GM18870 (cell line): ENCODE data around the gene ARHGEF38.
"Not testable (repeated sequence)": the region's sequence is repeated elsewhere in the genome, so short reads cannot be mapped to it uniquely, and the experiment has no call there.

ENCODE experiments used
- ATAC-seq: cut with Tn5 transposase; IDR thresholded peaks from one replicate; pipeline ENCODE4 v1.9.1; 2021; ENCODE audit warnings: moderate library complexity; ENCODE audit not compliant: unreplicated experiment

ARHGEF38 gene

DNA sequence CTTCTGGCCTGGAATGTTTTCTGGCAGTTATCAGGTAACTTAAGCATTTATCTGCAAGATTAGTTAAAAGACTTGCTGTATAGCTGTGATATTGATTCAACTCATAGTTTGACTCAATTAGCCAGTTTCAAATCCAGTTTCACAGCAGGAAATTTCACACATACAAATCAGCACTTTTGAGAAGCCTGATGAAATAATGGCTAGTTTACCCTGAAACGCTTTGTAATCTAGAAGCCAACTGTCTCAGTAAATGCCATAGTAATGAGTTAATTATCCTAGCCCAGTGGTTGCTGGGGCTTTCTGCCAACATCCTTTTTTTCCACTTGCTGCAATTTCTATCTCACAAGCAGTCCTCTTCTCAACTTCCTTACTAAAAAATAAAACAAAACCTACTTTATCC, 53.1 kb downstream of the ARHGEF38 start:
- ATAC-seq = no peak

DNA sequence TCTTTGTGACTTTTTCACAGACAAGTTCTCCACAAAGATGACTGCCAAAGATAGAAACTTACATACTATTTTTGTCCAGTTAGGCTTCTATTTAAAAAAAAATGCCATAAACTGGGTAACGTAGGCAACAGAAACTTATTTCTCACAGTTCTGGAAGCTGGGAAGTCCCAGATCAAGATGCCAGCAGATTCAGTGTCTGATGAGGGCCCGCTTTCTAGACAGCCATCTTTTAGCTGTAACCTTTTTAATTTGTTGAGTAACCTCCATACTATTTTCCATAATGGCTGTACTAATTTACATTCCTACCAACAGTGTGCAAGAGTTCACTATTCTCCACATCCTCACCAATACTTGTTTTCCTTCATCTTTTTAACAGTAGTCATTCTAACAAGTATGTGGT, 55.5 kb downstream of the ARHGEF38 start:
- ATAC-seq = no peak

DNA sequence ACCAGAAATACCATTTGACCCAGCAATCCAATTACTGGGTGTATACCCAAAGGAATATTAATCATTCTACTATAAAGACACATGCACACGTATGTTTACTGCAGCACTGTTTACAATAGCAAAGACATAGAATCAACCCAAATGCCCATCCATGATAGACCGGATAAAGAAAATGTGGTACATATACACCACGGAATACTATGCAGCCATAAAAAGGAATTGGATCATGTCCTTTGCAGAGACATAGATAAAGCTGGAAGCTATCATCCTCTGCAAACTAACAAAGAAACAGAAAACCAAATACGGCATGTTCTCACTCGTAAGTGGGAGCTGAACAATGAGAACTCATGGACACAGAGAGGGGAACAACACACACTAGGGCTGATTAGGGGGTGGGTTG, 57.4 kb downstream of the ARHGEF38 start:
- not testable (repeated sequence) for ATAC-seq

DNA sequence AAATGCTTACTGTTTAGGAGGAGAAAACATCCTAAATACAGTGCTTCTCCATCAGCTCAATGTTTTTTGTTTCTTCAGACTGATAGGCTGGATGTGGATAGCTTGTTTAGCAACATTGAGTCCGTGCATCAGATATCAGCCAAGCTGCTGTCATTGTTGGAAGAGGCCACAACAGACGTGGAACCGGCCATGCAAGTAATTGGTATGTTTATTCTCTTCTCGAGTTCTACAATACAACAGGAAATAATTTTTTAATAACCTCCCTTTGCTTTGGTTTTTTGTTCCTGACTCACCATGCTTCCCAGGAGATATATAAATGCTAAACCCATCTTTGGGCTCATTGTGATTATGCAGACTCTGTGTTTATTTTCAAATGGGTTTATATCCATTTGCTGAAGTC, 60.9 kb downstream of the ARHGEF38 start:
- ATAC-seq = no peak

DNA sequence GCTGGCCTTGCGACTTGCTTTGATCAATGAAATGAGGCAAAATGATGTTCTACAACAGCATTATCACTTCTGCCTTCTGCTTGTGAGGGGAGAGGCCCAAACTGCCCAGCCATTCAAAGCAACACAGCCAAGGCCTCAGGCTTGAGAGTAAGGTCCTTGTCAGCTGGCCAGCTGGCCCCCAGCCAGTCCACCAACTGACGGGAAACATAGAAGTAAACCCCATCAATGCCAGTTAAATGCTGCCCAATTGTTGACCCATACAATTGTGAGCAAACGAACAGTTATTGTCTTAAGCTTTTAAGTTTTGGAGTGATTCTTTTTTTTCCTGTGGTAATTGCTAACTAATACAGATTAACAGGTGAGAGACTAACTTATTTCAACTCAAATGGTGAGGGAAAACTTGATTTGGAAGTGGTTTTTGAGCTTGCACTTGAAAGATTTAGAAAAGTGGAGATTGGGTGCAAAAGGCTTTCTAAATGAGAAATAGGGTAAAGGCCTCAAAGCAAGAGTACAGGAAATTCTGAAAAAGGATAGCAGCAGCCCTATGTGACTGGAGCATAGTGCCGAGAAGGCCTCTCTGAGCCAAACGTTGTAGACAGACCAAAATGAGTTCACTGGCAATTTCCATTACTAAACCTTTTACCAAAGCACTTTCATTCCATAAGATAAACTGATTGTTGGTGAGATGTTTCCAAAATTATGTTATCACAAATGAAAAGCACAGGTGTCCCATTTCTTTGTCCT, 66.9 kb downstream of the ARHGEF38 start:
- no peak for ATAC-seq

DNA sequence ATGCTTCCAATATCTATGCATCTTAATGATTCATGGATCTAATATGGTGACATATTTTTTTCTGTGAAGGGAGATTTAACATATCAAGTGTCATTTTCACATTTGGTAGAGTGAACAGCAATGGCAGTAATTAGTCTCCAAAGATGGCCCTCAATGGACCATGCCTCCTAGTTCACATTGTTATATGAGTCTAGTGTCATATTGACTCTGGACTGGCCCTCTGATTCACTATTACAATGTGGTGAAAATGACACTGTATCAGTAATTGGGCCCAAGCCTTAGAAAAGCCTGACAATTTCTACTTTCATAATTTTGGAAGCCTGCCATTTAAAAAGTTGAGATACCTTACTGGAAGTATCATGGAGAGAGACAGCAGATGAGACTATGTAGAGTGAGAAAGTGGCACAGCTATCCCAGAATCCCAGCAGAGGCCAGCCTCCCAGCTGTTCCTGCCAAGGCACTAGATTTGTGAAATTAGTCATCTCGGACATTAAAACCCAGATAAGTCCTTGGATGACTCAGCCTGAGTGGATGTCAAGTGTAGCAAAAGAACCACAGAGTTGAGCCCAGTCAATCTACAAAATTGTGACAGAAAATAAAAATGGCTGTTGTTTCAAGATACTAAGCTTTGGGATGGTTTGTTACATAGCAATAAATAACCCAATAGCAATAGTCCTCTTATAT, 68.4 kb downstream of the ARHGEF38 start:
- ATAC-seq = peak; percentile 46

DNA sequence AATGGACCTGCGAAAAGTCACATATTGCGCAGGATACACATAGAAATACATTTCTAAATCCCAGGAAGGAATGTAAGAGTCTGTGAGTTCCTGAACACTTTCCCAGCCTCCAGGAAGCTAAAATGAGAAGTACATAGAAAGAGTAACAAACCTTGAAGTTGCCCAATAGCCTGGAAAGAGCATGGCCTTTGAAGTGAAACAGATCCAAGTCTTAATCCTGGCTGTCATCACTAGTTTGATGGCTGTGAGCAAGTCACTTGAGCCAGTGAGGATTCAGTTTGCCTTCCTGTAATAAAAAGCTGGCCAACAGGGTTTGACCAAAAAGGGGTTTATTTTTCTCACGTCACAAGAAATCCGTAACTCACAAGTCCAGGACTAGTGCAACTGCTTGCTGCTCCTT, 69.8 kb downstream of the ARHGEF38 start:
- no peak for ATAC-seq

DNA sequence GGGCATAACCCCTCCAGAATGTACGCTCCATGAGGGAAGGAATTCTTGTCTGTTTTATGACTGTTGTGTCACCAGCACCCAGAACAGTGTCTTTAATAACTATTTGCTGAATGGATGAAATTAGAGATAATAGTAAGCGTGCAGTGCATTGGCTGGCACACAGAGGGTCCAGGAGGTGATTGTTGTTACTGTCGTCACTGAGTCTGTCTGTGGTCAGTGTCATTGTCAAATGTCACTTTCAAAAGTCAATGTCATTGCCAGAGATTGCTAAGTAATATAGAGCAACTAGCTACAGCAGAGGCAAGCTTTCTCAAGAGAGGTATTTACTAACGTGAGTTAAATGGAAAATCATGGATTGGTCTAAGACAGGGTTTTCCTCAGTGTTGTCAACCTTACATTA, 70.7 kb downstream of the ARHGEF38 start:
- ATAC-seq = no peak

DNA sequence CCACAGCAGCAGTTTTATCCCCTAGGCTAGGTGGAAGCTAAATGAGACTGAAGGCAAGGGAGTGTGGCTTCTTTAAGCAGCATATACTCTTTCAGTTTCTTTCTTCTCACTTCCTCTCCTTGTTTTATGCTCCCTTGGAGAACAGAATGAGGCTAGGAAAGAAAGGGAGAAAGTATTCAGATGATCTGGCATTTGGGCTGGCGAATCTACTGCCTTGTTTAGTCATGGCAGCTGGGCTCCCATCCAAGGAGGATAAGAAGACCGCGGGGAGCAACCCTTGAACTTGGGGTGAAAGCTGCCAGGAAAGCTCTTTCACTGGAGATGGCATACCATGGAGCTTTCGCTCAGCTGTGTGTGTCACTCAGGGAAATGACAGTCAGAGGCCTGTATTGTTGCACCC, 72.1 kb downstream of the ARHGEF38 start:
- ATAC-seq = peak; percentile 55

DNA sequence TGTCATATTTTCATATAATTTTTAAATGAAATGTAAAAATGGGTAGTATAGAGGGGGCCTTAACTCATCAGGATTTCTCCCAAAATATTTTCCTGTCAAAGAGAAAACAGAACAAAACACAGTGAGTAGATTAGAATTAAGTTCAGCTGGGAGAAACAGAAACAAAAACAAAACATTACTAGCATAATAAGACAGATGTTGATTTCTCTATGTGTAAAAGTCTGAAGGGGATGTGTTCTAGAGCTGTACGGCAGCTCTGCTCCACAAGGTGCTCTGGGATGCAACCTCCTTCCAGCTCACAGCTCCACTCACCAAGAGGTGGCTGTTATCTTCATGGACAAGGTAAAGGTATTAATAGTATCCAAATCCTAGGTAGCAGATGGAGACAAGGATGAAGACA, 72.8 kb downstream of the ARHGEF38 start:
- no peak for ATAC-seq

DNA sequence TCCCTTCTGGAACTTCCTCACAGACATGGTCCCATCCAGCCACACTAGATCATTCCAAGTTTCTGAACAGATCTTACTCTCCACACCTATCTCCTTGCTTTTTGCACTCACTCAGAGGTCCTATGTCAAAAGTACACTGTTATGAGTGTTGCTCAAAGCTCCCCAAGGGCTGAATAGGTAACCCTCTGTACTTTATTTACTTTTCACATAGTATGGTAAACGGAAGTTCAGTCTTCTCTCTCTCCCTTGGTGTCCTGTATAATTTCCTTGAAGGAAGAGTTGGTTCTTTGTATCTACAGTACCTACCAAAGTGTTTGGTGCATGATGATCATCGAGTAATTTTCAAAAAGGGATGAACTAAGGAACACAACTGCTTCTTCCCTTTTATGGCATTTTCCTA, 74.4 kb downstream of the ARHGEF38 start:
- no peak for ATAC-seq

DNA sequence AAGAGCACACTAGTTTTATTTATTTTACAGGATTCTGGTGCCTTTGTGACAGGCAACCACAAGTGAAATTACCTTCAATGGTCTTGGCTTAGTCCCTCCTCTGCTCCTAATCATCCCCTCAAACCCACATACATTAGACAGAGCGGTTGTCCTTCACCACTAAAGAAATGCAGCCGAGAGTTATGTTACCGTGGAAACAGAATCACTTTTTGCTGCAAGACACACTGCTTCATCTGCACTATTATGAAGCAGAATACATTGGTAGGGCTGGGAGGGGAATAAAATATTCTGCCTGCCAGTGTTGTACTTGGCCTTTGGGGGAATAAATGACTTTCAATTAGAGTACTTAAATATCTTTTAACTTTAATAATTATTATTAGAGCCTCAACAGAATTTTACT, 75.2 kb downstream of the ARHGEF38 start:
- no peak for ATAC-seq

DNA sequence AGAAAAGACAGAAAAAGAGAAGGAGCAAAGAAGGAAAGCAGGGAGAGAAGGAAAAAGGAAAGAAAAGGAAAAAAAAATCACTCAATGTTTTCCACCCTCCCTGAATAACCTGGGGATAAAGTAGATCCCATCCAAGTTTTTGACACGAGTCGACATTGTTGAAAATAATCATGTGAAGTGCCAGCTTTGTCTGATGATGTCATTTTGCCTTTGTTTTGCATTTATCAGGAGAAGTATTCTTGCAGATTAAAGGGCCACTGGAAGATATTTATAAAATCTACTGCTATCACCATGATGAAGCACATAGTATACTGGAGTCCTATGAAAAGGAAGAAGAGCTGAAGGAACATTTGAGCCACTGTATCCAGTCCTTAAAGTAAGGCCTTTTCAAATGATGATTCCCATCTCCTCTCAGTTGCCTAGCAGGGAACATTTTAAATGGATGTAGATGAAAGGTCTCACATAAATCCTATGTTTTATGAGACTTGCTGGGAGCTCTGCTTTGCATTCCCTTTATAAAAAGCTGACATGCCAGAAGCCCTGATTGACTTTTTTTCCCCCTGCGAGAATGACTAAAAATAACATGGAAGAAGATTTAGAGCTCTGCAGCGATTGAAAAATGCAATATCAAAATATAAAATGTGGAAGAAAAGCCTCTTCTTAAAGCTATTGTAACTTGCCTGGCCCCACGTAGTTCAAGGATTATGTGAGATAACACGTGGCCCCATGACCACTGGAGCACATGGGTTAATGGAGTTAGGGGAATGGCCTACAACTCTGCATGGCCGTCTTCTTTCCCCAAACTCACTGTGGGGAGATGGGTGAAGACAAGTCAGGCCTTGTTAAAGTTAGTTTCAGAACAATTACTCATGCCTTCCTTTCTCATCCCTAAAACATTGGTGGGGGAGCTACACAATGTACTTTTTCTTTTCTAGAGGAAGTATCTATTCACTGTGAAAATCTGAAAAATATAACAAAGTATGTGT, 78.5 kb downstream of the ARHGEF38 start:
- ATAC-seq = no peak

DNA sequence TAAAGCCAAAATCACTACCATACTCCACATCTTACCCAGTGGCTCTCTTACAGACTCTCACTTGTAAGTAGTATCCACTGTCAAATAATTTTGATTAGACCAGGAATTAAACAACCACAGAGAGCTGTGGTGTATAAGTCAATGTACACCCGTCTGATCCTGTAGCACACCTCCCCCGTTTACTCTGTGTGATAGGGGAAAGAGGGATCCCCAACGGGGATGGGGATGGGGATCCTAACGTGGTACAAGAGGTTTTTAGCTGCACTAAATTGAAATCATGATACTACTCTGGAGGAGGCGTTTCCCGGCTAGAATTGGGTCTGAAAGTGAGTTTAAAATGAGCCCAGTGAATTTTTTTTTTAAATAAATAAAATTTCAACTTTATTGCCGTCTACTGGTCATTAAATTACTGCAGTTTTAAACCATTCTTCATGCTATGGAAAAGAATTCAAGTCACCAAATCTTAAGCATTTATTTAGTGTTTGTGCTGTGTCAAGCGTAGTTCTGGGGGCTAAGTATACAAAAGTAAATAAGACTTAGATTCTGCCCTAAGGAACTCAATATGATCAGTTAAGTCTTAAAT, 79.5 kb downstream of the ARHGEF38 start:
- ATAC-seq = no peak

DNA sequence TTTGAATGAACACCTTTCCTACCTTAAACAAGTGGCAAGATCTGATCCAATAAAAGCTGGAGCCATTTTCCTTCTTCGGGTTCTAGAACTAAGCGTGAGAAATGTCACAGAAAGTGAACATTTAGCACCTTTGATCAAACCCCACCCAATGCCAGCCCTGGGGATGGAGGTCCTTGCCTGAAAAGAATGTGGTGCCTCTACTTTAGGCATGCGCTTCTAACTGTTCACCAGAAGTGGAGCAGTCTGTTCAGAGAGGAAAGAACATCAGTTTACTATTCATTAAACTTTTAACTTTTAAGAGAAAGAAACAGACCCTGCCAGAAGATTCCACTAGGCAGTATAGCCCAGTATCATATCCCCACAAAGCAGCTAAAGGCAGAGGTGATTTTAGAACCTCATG, 80.2 kb downstream of the ARHGEF38 start:
- ATAC-seq = peak; percentile 30

DNA sequence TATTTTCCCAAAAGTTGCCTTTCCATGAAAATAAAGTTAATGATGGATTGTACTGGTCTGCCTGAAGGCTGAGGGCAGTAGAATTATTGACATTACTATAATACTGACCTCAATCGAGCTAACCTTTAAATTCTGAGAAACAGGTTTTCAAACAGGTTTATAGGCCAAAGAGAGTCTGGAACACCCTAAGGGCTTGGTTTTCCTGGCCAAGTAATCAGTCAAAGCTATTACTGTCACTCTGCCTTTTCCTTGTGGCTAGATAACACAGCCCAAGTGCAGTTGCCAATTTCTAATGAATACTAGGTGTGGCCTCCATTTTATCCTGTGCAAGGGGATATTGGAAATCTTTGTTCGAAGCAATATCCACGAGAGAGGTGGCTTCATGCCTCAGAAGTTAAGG, 80.8 kb downstream of the ARHGEF38 start:
- ATAC-seq = no peak

DNA sequence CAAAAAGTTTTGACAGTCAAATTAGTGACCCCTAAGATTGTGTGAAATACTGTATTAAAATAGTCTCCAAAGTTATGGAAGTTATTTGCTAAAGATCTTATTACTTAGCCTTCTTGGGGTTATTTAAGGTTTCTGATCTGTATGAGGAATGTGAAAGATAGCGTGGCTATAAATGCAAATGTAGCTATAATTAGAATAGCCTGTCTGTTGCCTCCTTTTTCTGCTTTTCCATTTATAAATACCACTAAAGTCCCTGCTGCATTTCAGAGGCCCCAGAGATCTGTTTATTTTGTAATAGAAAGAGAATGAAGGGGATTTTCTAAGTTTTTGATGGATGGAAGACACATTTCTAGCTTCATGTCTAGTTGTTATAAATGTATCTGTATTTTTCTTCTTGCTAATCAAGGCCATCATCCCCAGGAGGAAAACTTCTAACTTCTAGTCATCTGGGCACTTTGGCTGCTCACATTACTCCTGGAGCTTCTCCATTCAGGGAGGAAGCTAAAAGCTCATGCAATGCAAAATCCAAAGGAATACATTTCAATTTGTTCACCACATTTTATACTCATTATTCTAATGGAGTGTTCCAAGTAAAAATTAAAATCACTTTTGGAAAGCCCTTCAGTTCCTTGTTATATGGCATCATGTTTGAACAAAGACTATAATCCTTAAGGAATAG, 82.1 kb downstream of the ARHGEF38 start:
- no peak for ATAC-seq

DNA sequence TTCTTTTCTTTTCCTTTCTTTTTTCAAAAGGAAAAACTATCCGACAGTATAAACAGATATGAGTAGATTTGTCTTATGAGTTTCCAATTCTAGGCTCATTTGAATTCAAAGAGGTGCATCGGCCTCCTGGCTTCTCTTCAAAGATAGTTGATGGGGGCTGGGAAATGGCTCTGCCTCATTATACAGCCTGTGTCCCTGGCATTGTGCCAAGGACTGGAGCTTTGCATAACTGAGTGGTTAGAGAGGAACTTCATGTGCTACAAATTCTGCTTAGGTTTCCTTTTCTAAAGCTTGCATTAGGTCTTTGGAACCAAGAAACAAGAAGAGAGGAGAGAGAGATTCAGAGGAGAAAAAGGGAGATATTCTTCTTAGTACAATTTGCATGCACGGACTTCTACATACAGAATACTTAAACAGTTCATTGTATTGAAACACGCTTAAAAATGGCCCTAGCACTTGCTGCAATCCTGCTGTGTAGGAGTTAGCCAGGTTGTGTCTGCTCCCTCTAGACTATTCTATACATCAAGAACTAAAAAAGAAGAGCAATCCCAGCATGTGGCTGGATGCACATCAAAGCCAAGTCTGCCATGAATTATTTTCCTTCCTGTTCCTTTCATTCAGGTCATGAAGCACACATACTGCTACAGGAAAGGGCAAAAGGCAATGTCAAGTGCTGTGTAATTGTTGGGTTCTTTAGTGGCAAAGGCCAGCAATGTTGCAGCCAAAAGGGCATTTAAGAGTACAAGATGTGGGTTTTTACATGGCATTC, 85.2 kb downstream of the ARHGEF38 start:
- peak; percentile 89 for ATAC-seq

DNA sequence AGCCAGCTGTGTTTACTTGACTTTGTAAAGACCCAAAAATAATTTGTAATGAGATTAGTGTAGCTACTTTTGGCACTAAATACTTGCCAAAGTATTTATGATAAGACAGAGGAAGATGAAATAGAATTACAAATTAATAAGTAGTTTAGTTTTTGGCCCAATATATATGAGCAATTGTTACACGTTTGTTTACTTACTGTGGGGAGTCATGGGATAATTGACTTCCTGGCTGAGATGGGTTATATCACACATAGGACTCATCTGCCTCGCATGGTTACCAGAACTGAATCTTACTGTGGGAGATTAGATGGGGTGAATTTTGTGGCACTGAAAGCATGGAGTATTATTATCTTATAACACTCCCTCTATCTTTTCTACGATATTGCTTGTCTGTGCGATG, 89.4 kb downstream of the ARHGEF38 start:
- ATAC-seq = no peak

DNA sequence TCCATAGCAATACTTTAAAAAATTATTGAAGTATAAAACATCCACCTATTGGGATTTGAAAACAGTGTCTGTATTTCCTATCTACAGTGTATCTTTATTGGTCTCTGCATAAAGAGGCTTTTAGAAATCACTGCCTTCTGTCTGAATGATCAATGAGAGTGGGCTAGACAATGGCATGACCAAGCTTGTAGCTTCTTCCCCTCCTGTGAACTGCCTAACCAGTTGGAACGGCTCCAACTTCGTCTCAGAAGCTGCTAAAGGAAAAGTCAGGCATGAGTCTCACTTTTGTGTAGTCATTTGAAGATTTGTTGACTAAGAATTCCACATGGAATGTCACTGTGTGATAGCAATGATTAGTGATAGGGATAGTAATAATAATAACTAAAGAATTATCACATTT, 91.8 kb downstream of the ARHGEF38 start:
- no peak for ATAC-seq
